ES-I3 (cell line): Measurements from ENCODE around the gene TBCC.
A peak's percentile ranks its signal among the peaks of the same experiment; 100 is the strongest.

ENCODE experiments used
- H3K36me3 ChIP-seq: 2 replicates; pipeline ENCODE4 v1.6.1; 2013; ENCODE audit warnings: mild to moderate bottlenecking, low read length, control low read depth, moderate library complexity; ENCODE audit not compliant: insufficient read depth
- H3K4me1 ChIP-seq: 2 replicates; pipeline ENCODE4 v1.6.1; 2013; ENCODE audit warnings: mild to moderate bottlenecking, control low read depth, low read length; ENCODE audit not compliant: insufficient read depth
- H3K9ac ChIP-seq: 2 replicates; pipeline ENCODE4 v1.6.1; 2013; ENCODE audit warnings: low read depth, mild to moderate bottlenecking, low read length, moderate library complexity
- H3K9me3 ChIP-seq: 2 replicates; pipeline ENCODE4 v1.6.1; 2013; ENCODE audit warnings: mild to moderate bottlenecking, low read length, moderate library complexity; ENCODE audit not compliant: control insufficient read depth, insufficient read depth

Gene TBCC

GRCh38 chr6:42745640-42746462, at the start of gene TBCC:
TSS of gene TBCC (minus strand) at chr6:42746103. CDS start at chr6:42746073, 30 bp downstream.
- Histone ChIP-seq H3K4me1 (no peaks in the 10 kb centered on the region), H3K9ac (peak within 1 kb of the TSS; percentile 96), H3K36me3 (no peaks in the 10 kb centered on the region), H3K9me3 (no peaks in the 10 kb centered on the region)

DNA sequence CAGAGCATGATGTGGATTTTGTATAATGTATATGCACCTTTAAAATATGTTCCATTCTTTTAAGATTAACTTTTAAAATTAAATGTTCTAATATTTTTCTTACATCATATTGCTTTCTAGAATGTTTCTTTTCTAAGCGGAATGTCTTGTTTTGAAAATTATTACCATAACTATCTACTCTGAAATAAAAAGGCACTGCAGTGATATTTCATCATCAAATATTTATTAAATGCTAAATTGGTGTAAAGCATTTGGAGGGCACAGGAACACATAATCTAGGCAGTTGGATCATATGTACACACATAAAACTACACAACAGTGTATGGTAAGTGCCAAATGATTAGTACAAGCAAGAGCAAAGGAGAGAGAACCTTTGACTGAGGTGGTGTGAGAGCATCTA, 49.7 kb upstream of the TBCC start:
- no peak overlapping the region for H3K9ac ChIP-seq
- H3K4me1 ChIP-seq: peaks cover 5% of the 10 kb centered on the region
- no peaks in the 10 kb centered on the region for H3K9me3 ChIP-seq
- H3K36me3 ChIP-seq: no peaks in the 10 kb centered on the region

DNA sequence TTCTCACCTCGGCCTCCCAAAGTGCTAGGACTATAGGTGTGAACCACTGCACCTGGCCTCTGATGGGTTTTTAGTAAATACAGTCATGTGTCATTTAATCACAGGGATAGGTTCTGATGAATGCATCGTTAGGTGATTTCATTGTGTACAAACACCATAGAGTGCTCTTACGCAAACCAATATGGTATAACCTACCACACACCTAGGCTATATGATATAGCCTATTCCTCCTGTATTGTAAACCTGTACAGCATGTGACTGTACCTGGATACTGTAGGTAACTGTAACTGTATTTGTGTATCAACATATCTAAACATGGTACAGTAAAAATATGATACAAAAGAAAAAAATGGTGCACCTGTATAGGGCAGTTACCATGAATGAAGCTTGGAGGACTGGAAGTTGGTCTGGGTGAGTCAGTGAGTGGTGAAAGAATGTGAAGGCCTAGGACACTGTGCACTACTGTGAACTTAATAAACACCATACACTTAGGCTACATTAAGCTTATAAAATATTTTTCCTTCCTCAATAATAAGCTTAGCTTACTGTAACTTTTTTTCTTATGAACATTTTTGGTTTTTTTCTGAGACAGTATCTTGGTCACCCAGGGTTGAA, 45.9 kb upstream of the TBCC start:
- H3K36me3 ChIP-seq: no peaks in the 10 kb centered on the region
- H3K4me1 ChIP-seq: peaks cover 17% of the 10 kb centered on the region
- H3K9ac ChIP-seq: no peak overlapping the region
- no peaks in the 10 kb centered on the region for H3K9me3 ChIP-seq

DNA sequence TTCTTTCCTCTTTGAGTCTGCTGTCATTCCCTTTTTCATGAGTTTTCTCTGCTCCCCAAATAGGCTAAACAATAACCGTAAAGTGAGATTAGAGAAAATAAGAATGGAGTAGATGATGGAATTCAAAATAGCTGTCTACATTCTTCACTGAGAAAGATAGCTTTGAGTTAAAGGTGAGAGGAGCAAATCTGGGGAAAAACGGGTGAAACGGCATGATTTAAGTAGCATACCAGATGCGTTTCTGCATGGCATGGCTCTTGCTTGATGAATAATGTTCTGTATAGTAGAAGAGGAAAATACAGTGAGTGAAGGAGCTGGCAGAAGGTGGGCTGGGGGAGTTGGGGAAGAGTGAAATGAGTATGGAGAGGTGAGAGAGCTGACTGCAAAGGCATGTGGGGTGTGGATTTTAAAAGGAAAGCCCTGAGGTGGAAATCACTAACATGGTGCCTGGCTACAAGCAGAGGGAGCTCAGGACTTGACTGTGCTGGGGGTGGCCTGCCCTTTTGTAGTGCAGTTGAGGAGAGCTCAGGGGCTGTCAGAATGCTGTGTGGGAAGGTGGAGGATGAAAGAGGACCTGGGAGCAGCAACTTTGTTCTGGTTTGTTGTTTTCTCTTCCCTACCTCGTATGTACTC, 44.8 kb upstream of the TBCC start:
- Histone ChIP-seq H3K9me3 (no peaks in the 10 kb centered on the region), H3K36me3 (no peaks in the 10 kb centered on the region), H3K4me1 (peaks cover 17% of the 10 kb centered on the region), H3K9ac (no peak overlapping the region)

GRCh38 chr6:42788671-42789070, 42.8 kb upstream of the TBCC start:
- H3K9ac ChIP-seq: no peak overlapping the region
- no peaks in the 10 kb centered on the region for H3K36me3 ChIP-seq
- no peaks in the 10 kb centered on the region for H3K9me3 ChIP-seq
- peaks cover 17% of the 10 kb centered on the region for H3K4me1 ChIP-seq

GRCh38 chr6:42787063-42787472, 41.2 kb upstream of the TBCC start:
- peaks cover 17% of the 10 kb centered on the region for H3K4me1 ChIP-seq
- H3K9me3 ChIP-seq: no peaks in the 10 kb centered on the region
- H3K36me3 ChIP-seq: no peaks in the 10 kb centered on the region
- H3K9ac ChIP-seq: no peak overlapping the region

DNA sequence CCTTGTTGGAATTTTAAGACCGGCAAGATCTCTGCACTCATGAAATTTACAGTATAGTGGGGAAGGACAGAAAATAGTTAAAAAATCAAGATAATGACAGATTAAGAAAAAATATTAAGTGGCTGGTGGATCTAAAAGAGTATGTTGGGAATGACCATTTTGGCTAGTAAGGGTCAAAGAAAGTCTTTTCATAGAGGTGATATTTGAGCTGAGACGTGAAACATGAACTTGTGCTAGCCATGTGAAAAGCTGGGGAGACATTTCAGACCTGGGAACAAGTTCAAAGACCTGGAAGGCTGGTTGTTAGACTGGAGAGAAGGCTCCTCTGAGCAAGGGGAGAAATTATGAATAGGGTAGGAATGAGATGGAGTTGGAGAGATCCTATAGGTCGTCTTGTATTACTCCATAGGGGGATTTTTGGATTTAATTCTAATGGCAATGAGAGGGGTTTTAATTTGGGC, 40.7 kb upstream of the TBCC start:
- Histone ChIP-seq H3K4me1 (peaks cover 17% of the 10 kb centered on the region), H3K9ac (no peak overlapping the region), H3K36me3 (no peaks in the 10 kb centered on the region), H3K9me3 (no peaks in the 10 kb centered on the region)

DNA sequence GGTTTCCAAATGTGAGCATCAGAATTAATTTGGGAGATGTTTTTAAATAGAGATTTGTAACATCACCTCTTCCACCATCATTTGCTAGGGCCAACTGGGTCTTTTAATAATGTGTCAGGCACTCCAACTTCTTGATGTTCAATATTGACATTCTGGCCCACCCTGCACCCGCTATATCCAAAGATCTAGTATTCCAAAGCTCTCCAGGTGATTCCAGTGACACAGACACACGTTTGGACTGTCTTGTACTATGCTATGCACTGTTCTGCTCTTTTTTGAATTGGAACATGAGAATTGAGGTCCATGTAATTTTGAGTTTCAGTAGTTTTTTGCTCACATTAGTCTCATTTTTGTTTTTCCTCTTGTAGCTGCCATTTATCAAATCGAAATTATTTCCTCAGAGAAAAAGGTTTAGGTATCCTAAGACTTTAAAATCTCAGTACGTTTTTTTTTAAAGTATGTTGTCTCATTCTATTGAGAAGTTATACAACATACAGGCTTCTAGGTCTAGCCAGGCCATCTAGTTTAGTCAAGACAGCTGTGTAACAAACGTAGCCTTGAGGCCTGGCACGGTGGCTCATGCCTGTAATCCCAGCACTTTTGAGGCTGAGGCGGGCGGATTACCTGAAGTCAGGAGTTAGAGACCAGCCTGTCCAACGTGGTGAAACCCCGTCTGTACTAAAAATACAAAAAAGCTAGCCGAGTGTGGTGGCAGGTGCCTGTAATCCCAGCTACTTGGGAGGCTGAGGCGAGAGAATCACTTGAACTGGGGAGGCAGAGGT, 39.0 kb upstream of the TBCC start:
- Histone ChIP-seq H3K36me3 (no peaks in the 10 kb centered on the region), H3K9ac (peak overlapping the region; percentile 99; the same call in 1 of the 2 replicates), H3K4me1 (peaks cover 10% of the 10 kb centered on the region)

GRCh38 chr6:42783876-42784642, 38.2 kb upstream of the TBCC start:
- peak overlapping the region; percentile 99 for H3K9ac ChIP-seq
- H3K36me3 ChIP-seq: no peaks in the 10 kb centered on the region
- H3K4me1 ChIP-seq: peaks cover 6% of the 10 kb centered on the region; the same call in 1 of the 2 replicates
- no peaks in the 10 kb centered on the region for H3K9me3 ChIP-seq

More for the DNA sequence above, 39.0 kb upstream of the TBCC start:
- H3K9me3 ChIP-seq: no peaks in the 10 kb centered on the region

GRCh38 chr6:42783177-42783875, 37.4 kb upstream of the TBCC start:
- H3K9me3 ChIP-seq: no peaks in the 10 kb centered on the region
- H3K36me3 ChIP-seq: no peaks in the 10 kb centered on the region
- no peaks in the 10 kb centered on the region for H3K4me1 ChIP-seq
- H3K9ac ChIP-seq: peak overlapping the region; percentile 99

- no peaks in the 10 kb centered on the region for H3K4me1 ChIP-seq
These were observed 36.8 kb upstream of the TBCC start for GRCh38 chr6:42782689-42783176.

DNA sequence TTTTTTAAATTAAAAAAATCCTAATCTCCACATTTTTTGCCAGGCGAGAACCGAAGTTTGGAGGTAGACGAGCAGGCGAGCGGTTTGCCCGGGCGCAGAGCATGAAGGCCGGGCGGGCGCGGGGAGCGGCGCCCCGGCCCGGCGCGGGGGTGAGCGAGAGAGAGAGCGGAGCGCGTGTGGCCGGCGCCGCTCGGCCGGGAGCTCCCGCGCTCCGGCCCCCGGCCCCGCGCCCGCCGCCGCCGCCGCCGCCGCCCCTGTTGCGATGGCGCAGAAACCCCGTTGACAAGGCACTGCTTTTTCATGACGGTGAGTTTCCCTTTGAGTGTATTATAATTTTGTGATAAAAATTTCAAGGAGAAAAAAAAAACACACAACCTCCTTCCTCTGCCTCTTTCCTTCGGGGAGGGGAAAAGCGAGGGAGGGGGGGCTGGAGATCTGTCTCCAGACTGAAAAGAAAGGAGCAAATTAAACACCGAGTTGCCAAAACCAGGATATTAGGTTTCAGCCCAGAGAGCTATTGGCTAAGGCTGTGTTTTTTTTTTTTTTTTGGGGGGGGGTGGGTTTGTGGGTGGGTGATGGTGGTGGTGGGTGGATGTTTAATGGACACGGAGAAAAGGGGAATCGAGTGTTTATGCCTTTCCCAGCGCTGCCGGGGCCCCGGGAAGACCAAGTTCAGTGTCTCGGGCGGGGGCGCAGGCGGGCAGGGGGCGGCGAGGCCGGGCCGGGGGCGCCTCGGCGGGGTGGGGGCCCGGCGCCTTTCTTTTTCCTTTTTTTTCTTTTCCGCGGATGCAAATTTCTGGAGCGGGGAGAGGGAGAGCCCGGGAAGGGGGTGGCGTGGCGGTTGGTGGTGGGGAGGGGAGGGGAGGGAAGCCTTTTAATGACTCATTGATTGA, 36.1 kb upstream of the TBCC start, which contains the start of gene BICRAL:
TSS of gene BICRAL (plus strand) at position 257 of the 893 bp plus-strand sequence. CDS start 39,971 bp downstream, outside the sequence.
- no peaks in the 10 kb centered on the region for H3K4me1 ChIP-seq
- H3K9me3 ChIP-seq: no peaks in the 10 kb centered on the region
- H3K9ac ChIP-seq: peak within 1 kb of the TSS; percentile 99
- H3K36me3 ChIP-seq: no peaks in the 10 kb centered on the region

More at GRCh38 chr6:42782689-42783176, 36.8 kb upstream of the TBCC start:
- Histone ChIP-seq H3K9ac (peak overlapping the region; percentile 99), H3K36me3 (no peaks in the 10 kb centered on the region), H3K9me3 (no peaks in the 10 kb centered on the region)
